Neural crest cell (in vitro differentiated cells): ENCODE results near the gene FBXW8. TPM values are rescaled to one million over a fixed set of nuclear protein-coding genes. Genes with fewer than 3 reads are reported as not detected.

Experiments
- DNase-seq: peaks from one replicate; pipeline ENCODE4 v3.0.0; 2021; ENCODE audit warnings: low read depth, mixed read lengths, low spot score
- H3K27ac Mint-ChIP-seq: one replicate; pipeline ENCODE4 v1.8.0; 2021; ENCODE audit warnings: mild to moderate bottlenecking, mixed read lengths; ENCODE audit not compliant: unreplicated experiment
- H3K27me3 Mint-ChIP-seq: 2 replicates; pipeline ENCODE4 v1.8.0; 2021; ENCODE audit warnings: low read depth, mild to moderate bottlenecking, mixed read lengths
- H3K36me3 Mint-ChIP-seq: 2 replicates; pipeline ENCODE4 v1.8.0; 2021; ENCODE audit warnings: low read depth, mild to moderate bottlenecking, mixed read lengths
- H3K4me1 Mint-ChIP-seq: 2 replicates; pipeline ENCODE4 v1.8.0; 2021; ENCODE audit warnings: mixed read lengths
- H3K4me3 Mint-ChIP-seq: one replicate; pipeline ENCODE4 v1.8.0; 2021; ENCODE audit warnings: mild to moderate bottlenecking, mixed read lengths
- H3K9me3 Mint-ChIP-seq: 2 replicates; pipeline ENCODE4 v1.8.0; 2021; ENCODE audit warnings: mixed read lengths
- CTCF ChIP-seq: fragments of 200-600 bp; sonication (generic); conservative IDR thresholded peaks from 2 replicates; pipeline ENCODE4 v1.5.0; 2021; ENCODE audit warnings: antibody characterized with exemption, mild to moderate bottlenecking
- total RNA-seq: library from RNA; stranded (reverse); gene quantifications from 2 replicates; pipeline ENCODE4 v1.2.1, GENCODE V29; 2021

Gene FBXW8
- total RNA-seq, 1 donor from 2014 or later = 34.8 TPM

GRCh38 chr12:117064049-117064448 is 153.3 kb downstream of the FBXW8 start:
- Mint-ChIP-seq H3K36me3 (no peaks in the 10 kb centered on the region), H3K4me3 (no peak overlapping the region), H3K9me3 (no peaks in the 10 kb centered on the region), H3K4me1 (peaks cover 20% of the 10 kb centered on the region), H3K27ac (no peak overlapping the region), H3K27me3 (peaks cover 2% of the 10 kb centered on the region)
- DNase-seq = no peak
- no peak for TF ChIP-seq CTCF

- no peaks in the 10 kb centered on the region for H3K36me3 Mint-ChIP-seq
- no peak for TF ChIP-seq CTCF
- H3K9me3 Mint-ChIP-seq = no peaks in the 10 kb centered on the region
- H3K4me3 Mint-ChIP-seq = no peak overlapping the region
- DNase-seq = no peak
- peaks cover 2% of the 10 kb centered on the region for H3K27me3 Mint-ChIP-seq
- peaks cover 19% of the 10 kb centered on the region for H3K4me1 Mint-ChIP-seq
- H3K27ac Mint-ChIP-seq = no peak overlapping the region
Observed at GRCh38 chr12:117064596-117064995, 153.8 kb downstream of the FBXW8 start.

- H3K9me3 Mint-ChIP-seq = no peaks in the 10 kb centered on the region
Observed at GRCh38 chr12:117067016-117067415, 156.3 kb downstream of the FBXW8 start.

GRCh38 chr12:117067638-117068037 is 156.9 kb downstream of the FBXW8 start:
- Mint-ChIP-seq H3K9me3 (no peaks in the 10 kb centered on the region), H3K36me3 (no peaks in the 10 kb centered on the region), H3K27ac (no peak overlapping the region), H3K4me3 (no peak overlapping the region), H3K4me1 (peaks cover 3% of the 10 kb centered on the region), H3K27me3 (no peaks in the 10 kb centered on the region)
- no peak for DNase-seq
- no peak for TF ChIP-seq CTCF

More at GRCh38 chr12:117067016-117067415, 156.3 kb downstream of the FBXW8 start:
- TF ChIP-seq CTCF = no peak
- no peak for DNase-seq
- no peak overlapping the region for H3K4me3 Mint-ChIP-seq
- H3K27me3 Mint-ChIP-seq = no peaks in the 10 kb centered on the region
- no peak overlapping the region for H3K27ac Mint-ChIP-seq
- peaks cover 3% of the 10 kb centered on the region for H3K4me1 Mint-ChIP-seq
- no peaks in the 10 kb centered on the region for H3K36me3 Mint-ChIP-seq

GRCh38 chr12:117068492-117068891 is 157.7 kb downstream of the FBXW8 start:
- TF ChIP-seq CTCF = no peak
- Mint-ChIP-seq H3K4me1 (no peaks in the 10 kb centered on the region), H3K27me3 (no peaks in the 10 kb centered on the region), H3K36me3 (no peaks in the 10 kb centered on the region), H3K27ac (no peak overlapping the region), H3K9me3 (no peaks in the 10 kb centered on the region), H3K4me3 (no peak overlapping the region)
- no peak for DNase-seq
